Endothelial cell of umbilical vein (primary cell): ENCODE results near the gene ADARB2. TPM values are rescaled to one million over a fixed set of nuclear protein-coding genes. Genes with fewer than 3 reads are reported as not detected.

ENCODE experiments used
- BruUV-seq: library from RNA; stranded (reverse); fragments of 400-500 nt; replicated peaks from 2 replicates; lab custom pipeline; 2021; lab: Mats Ljungman, UMichigan
- CTCF ChIA-PET: fragments of 300-600, 350-600 bp; sonication (Branson Sonifier 250); formaldehyde crosslinking; loops from one replicate; lab custom pipeline; 2021; ENCODE audit warnings: antibody characterized with exemption, inconsistent platforms; lab: Charles Lee
- POLR2A ChIA-PET: fragments of 300-600, 350-600 bp; sonication (Branson Sonifier 250); formaldehyde crosslinking; loops from one replicate; lab custom pipeline; 2021; ENCODE audit warnings: antibody characterized with exemption, inconsistent platforms; lab: Charles Lee
- DNase-seq: peaks from one replicate; pipeline ENCODE4 v3.0.0-alpha.2; 2011; ENCODE audit warnings: low read depth, low spot score
- FAIRE-seq: peaks from 2 replicates; lab custom pipeline; 2011; peaks lifted over from hg19 to GRCh38; lab: Jason Lieb, UNC
- H2AFZ ChIP-seq: 2 replicates; pipeline ENCODE4 v1.6.0; 2012; ENCODE audit warnings: low read depth, low read length, control low read depth, inconsistent platforms
- H3K27ac ChIP-seq: 2 replicates; pipeline ENCODE4 v1.5.1; 2011; ENCODE audit warnings: low read depth, mild to moderate bottlenecking, control low read depth, low read length, moderate library complexity; ENCODE audit not compliant: insufficient read depth
- H3K27me3 ChIP-seq, 2 experiments: 2 replicates each; pipeline versions ENCODE4 v1.6.0 to v1.6.1; 2011; ENCODE audit warnings: low read length in 2 of 2, mixed read lengths in 1 of 2; ENCODE audit not compliant: control insufficient read depth in 2 of 2, insufficient read depth in 2 of 2
- H3K36me3 ChIP-seq, 2 experiments: 2 replicates in 1 of 2; 3 replicates in 1 of 2; pipeline ENCODE4 v1.5.1; 2011; ENCODE audit warnings: low read length in 2 of 2, mild to moderate bottlenecking in 1 of 2, moderate library complexity in 1 of 2; ENCODE audit not compliant: control insufficient read depth in 2 of 2, insufficient read depth in 2 of 2; ENCODE audit errors: extremely low read depth in 1 of 2
- H3K4me1 ChIP-seq: 3 replicates; pipeline ENCODE4 v1.5.1; 2011; ENCODE audit warnings: mild to moderate bottlenecking, low read length; ENCODE audit not compliant: control insufficient read depth, insufficient read depth; ENCODE audit errors: extremely low read depth
- H3K4me2 ChIP-seq: 2 replicates; pipeline ENCODE4 v1.6.1; 2011; ENCODE audit warnings: low read length, control low read depth, mixed read lengths; ENCODE audit not compliant: insufficient read depth
- H3K4me3 ChIP-seq, 3 experiments: fragments of 200-600 bp in 1 of 3; sonication (generic), shearing (Covaris generic) in 1 of 3; replicated peaks in 1 of 3; 2 replicates each; pipeline ENCODE4 v1.5.1; 2011 to 2016; ENCODE audit warnings: control low read depth in 3 of 3, low read length in 3 of 3, mild to moderate bottlenecking in 2 of 3, inconsistent platforms in 1 of 3, low read depth in 1 of 3, moderate library complexity in 1 of 3; ENCODE audit not compliant: insufficient read depth in 1 of 3
- H3K79me2 ChIP-seq: 2 replicates; pipeline ENCODE4 v1.6.0; 2012; ENCODE audit warnings: low read length, inconsistent platforms; ENCODE audit not compliant: control insufficient read depth, insufficient read depth
- H3K9ac ChIP-seq: replicated peaks from 2 replicates; pipeline ENCODE3; 2011; ENCODE audit warnings: low read length, control low read depth; ENCODE audit not compliant: insufficient read depth; ENCODE audit errors: extremely low read depth
- H3K9me1 ChIP-seq: replicated peaks from 3 replicates; pipeline ENCODE4 v1.6.0; 2011; ENCODE audit warnings: mild to moderate bottlenecking, low read length; ENCODE audit not compliant: control insufficient read depth, insufficient read depth; ENCODE audit errors: extremely low read depth
- H3K9me3 ChIP-seq: replicated peaks from 2 replicates; pipeline ENCODE4 v1.5.1; 2012; ENCODE audit warnings: low read length, inconsistent platforms; ENCODE audit not compliant: control insufficient read depth, insufficient read depth
- H4K20me1 ChIP-seq: replicated peaks from 2 replicates; pipeline ENCODE3; 2011; ENCODE audit warnings: mild to moderate bottlenecking, low read length; ENCODE audit not compliant: control insufficient read depth, insufficient read depth; ENCODE audit errors: extremely low read depth
- EZH2 ChIP-seq: IDR thresholded peaks from 2 replicates; pipeline ENCODE4 v1.6.1; 2012; ENCODE audit warnings: borderline replicate concordance, low read depth, mild to moderate bottlenecking, moderate library complexity, low read length, inconsistent platforms; ENCODE audit not compliant: severe bottlenecking
- FOS ChIP-seq: IDR thresholded peaks from 2 replicates; pipeline ENCODE4 v1.6.1; 2011; ENCODE audit warnings: mild to moderate bottlenecking, low read length, moderate library complexity, borderline replicate concordance; ENCODE audit not compliant: insufficient read depth
- GATA2 ChIP-seq: IDR thresholded peaks from 2 replicates; pipeline ENCODE4 v1.7.0; 2011; ENCODE audit warnings: low read depth, mild to moderate bottlenecking, moderate library complexity, mixed read lengths, low read length; ENCODE audit not compliant: insufficient read length, insufficient read depth
- JUN ChIP-seq: IDR thresholded peaks from 2 replicates; pipeline ENCODE4 v1.6.1; 2011; ENCODE audit warnings: borderline replicate concordance, low read depth; ENCODE audit not compliant: insufficient read length, insufficient read depth
- MYC ChIP-seq: IDR thresholded peaks from one replicate; pipeline ENCODE4 v1.6.1; 2011; ENCODE audit warnings: mild to moderate bottlenecking, low read depth, low read length
- POLR2A ChIP-seq: IDR thresholded peaks from 2 replicates; pipeline ENCODE4 v1.6.1; 2012; ENCODE audit warnings: low read depth, mild to moderate bottlenecking, control low read depth, low read length
- POLR2AphosphoS5 ChIP-seq: IDR thresholded peaks from 2 replicates; pipeline ENCODE4 v1.6.1; 2012; ENCODE audit warnings: low read depth, mild to moderate bottlenecking, control low read depth, low read length, moderate library complexity; ENCODE audit not compliant: insufficient read depth
- dilution Hi-C: fragments of 300-500 bp; cut with MboI; formaldehyde crosslinking; loops from one replicate; pipeline ENCODE4 v1.15.0; 2019; ENCODE audit warnings: low sequenced_read_pairs; ENCODE audit not compliant: extremely low pct_ligation_motif_present
- intact Hi-C: fragments of 100-400 bp; cut with micrococcal nuclease; formaldehyde crosslinking; loops from one replicate; pipeline ENCODE4 v1.10.0; 2022
- polyA plus RNA-seq, 4 experiments: library from polyadenylated mRNA; depleted of rRNA in 3 of 4; stranded (reverse) in 3 of 4; unstranded in 1 of 4; fragments of >200 nt; gene quantifications; 2 replicates each; pipeline versions ENCODE4 v1.2.1 to v1.2.3, GENCODE V29; 2011 to 2012; ENCODE audit warnings: missing spikeins in 1 of 4
- total RNA-seq: library from RNA; stranded (reverse); gene quantifications from 2 replicates; pipeline ENCODE4 v1.2.3, GENCODE V29; 2021
- TF ChIP-seq, protein P1 (sequence below): IDR thresholded peaks from 2 replicates; pipeline ENCODE4 v1.6.1; 2011; ENCODE audit not compliant: insufficient read depth, insufficient read length
- TF ChIP-seq, protein P2 (sequence below), 2 donors: IDR thresholded peaks; 1 replicate in 1 of 2; 2 replicates in 1 of 2; pipeline ENCODE4 v1.5.1; 2011; ENCODE audit warnings: low read length in 2 of 2, mild to moderate bottlenecking in 2 of 2, moderate library complexity in 2 of 2, control low read depth in 1 of 2, inconsistent platforms in 1 of 2, low read depth in 1 of 2; ENCODE audit not compliant: insufficient read depth in 1 of 2; ENCODE audit errors: extremely low read depth in 1 of 2

Gene ADARB2
- total and polyA plus RNA-seq, 2 donors (not counting 3 experiments of a cell fraction or from before 2014, with no cell fraction given) = not detected

DNA sequence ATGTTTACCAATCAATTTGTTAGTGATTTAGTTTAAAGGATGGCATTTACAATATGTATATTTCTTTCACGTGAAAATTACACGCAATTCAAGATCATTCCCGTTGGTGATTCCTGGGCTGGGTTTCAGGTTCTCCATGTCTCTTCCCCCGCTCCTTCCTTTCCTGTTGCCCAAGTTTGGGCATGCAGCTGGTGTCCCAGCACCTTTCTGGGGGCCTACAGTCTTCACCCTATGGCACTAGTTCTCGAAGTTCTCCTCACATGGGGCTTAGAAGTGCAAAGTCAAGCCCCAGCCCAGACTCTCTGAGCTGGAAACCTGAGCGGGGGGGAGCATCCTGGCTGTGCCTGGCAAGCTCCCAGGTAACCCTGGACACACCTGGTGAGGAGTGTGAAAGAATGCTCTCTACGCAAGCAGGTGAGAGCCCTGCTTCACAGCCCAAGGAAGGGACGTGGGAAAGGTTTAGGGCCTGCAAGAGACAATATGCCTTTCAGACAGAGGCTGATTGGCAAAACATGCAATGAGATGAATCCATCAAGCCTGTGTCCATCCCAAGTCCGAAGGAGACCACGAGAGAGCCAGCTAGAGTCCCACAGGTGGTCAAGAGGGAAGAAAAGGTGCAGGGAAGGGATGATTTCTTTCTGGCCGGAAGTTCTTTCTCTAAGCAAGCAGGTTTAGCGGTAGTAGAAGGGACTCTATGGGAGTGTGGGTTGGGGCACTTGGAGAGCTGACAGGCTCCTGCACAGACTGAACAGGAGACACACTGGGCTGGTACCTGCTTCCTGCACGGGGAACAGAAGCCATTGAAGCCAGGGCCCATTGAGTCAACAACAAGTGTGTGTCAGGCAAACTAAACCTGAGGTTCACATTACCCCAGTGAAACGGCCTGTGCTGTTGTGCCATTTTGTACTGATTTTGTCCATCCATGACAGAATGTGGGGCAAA, 131.1 kb downstream of the ADARB2 start:
- TF ChIP-seq, protein P1, sequence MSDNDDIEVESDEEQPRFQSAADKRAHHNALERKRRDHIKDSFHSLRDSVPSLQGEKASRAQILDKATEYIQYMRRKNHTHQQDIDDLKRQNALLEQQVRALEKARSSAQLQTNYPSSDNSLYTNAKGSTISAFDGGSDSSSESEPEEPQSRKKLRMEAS = no peak
- no peak for TF ChIP-seq POLR2AphosphoS5
- TF ChIP-seq POLR2A = no peak
- TF ChIP-seq GATA2 = no peak
- no peak for TF ChIP-seq EZH2
- TF ChIP-seq, protein P2, sequence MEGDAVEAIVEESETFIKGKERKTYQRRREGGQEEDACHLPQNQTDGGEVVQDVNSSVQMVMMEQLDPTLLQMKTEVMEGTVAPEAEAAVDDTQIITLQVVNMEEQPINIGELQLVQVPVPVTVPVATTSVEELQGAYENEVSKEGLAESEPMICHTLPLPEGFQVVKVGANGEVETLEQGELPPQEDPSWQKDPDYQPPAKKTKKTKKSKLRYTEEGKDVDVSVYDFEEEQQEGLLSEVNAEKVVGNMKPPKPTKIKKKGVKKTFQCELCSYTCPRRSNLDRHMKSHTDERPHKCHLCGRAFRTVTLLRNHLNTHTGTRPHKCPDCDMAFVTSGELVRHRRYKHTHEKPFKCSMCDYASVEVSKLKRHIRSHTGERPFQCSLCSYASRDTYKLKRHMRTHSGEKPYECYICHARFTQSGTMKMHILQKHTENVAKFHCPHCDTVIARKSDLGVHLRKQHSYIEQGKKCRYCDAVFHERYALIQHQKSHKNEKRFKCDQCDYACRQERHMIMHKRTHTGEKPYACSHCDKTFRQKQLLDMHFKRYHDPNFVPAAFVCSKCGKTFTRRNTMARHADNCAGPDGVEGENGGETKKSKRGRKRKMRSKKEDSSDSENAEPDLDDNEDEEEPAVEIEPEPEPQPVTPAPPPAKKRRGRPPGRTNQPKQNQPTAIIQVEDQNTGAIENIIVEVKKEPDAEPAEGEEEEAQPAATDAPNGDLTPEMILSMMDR (IDR thresholded peaks at IDR 0.05; ENCODE audit: extremely low read depth in 1 of 2, insufficient read depth in 1 of 2, low read depth in 1 of 2, low read length in 2 of 2) = no peak
- TF ChIP-seq MYC = no peak
- TF ChIP-seq FOS = no peak
- TF ChIP-seq JUN = no peak
- no peaks in the 10 kb centered on the region for H3K4me1 ChIP-seq
- DNase-seq (no peak), FAIRE-seq (no peak)
- no peak overlapping the region for H3K4me3 ChIP-seq
- no peak overlapping the region for H3K9ac ChIP-seq
- intact Hi-C loops = no loop called here
- no TSS peak for BruUV-seq
- H3K9me1 ChIP-seq = no peaks in the 10 kb centered on the region
- no peaks in the 10 kb centered on the region for H3K79me2 ChIP-seq
- H3K9me3 ChIP-seq = peaks cover 23% of the 10 kb centered on the region
- CTCF ChIA-PET = no interaction called here
- dilution Hi-C loops = no loop called here
- no peak overlapping the region for H3K4me2 ChIP-seq
- POLR2A ChIA-PET = no interaction called here
- H3K27ac ChIP-seq = no peak overlapping the region
- H3K36me3 ChIP-seq = no peaks in the 10 kb centered on the region
- H4K20me1 ChIP-seq = no peaks in the 10 kb centered on the region
- no peaks in the 10 kb centered on the region for H3K27me3 ChIP-seq
- no peak overlapping the region for H2AFZ ChIP-seq
